PFSK-1 (cell line): Measurements from ENCODE around the gene WNK3.

Source experiments
- FOXP2 ChIP-seq: optimal IDR thresholded peaks from 2 replicates; pipeline ENCODE3; 2011; ENCODE audit warnings: borderline replicate concordance, control low read depth, inconsistent platforms; ENCODE audit not compliant: insufficient read depth; ENCODE audit errors: extremely low read length, extremely low read depth
- POLR2AphosphoS5 ChIP-seq: IDR thresholded peaks from 2 replicates; pipeline ENCODE4 v1.6.1; 2012; ENCODE audit warnings: low read depth, mild to moderate bottlenecking, control low read depth, low read length, moderate library complexity
- SIN3A ChIP-seq: IDR thresholded peaks from 2 replicates; pipeline ENCODE4 v1.6.1; 2012; ENCODE audit warnings: mild to moderate bottlenecking, low read length, moderate library complexity, borderline replicate concordance; ENCODE audit not compliant: insufficient read depth
- TF ChIP-seq, protein P1 (sequence below), 2 experiments: IDR thresholded peaks; 2 replicates each; pipeline versions ENCODE4 v1.6.1 to v1.8.0; 2011 to 2012; ENCODE audit warnings: low read depth in 2 of 2, low read length in 2 of 2, control low read depth in 1 of 2, inconsistent platforms in 1 of 2, mild to moderate bottlenecking in 1 of 2, moderate library complexity in 1 of 2; ENCODE audit not compliant: insufficient read depth in 1 of 2

DNA sequence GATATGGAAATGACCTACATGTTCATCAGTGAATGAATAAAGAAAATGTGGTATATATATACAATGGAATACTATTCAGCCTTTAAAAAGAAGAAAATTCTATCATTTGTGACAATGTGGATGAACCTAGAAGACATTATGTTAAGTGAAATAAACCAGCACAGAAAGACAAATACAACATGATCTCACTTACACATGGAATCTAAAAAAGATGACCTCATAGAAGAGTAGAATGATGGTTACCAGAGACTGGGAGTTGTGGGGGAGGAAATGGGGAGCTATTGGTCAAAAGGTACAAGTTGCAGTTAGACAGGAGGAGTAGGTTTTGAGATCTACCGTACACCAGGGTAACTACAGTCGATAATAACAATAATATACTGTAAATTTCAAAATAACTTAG, 51.5 kb downstream of the WNK3 start:
- no peak for TF ChIP-seq FOXP2
- TF ChIP-seq SIN3A: no peak
- TF ChIP-seq POLR2AphosphoS5: no peak
- TF ChIP-seq, protein P1, sequence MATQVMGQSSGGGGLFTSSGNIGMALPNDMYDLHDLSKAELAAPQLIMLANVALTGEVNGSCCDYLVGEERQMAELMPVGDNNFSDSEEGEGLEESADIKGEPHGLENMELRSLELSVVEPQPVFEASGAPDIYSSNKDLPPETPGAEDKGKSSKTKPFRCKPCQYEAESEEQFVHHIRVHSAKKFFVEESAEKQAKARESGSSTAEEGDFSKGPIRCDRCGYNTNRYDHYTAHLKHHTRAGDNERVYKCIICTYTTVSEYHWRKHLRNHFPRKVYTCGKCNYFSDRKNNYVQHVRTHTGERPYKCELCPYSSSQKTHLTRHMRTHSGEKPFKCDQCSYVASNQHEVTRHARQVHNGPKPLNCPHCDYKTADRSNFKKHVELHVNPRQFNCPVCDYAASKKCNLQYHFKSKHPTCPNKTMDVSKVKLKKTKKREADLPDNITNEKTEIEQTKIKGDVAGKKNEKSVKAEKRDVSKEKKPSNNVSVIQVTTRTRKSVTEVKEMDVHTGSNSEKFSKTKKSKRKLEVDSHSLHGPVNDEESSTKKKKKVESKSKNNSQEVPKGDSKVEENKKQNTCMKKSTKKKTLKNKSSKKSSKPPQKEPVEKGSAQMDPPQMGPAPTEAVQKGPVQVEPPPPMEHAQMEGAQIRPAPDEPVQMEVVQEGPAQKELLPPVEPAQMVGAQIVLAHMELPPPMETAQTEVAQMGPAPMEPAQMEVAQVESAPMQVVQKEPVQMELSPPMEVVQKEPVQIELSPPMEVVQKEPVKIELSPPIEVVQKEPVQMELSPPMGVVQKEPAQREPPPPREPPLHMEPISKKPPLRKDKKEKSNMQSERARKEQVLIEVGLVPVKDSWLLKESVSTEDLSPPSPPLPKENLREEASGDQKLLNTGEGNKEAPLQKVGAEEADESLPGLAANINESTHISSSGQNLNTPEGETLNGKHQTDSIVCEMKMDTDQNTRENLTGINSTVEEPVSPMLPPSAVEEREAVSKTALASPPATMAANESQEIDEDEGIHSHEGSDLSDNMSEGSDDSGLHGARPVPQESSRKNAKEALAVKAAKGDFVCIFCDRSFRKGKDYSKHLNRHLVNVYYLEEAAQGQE (IDR thresholded peaks at IDR 0.05; ENCODE audit: insufficient read depth in 1 of 2, low read depth in 2 of 2, low read length in 2 of 2): no peak
